ENCODE data around the gene APBA1. TPM values are rescaled to one million over a fixed set of nuclear protein-coding genes. Genes with fewer than 3 reads are reported as not detected.

The APBA1 gene
- total RNA-seq, 1 donor = 1.8 TPM

DNA sequence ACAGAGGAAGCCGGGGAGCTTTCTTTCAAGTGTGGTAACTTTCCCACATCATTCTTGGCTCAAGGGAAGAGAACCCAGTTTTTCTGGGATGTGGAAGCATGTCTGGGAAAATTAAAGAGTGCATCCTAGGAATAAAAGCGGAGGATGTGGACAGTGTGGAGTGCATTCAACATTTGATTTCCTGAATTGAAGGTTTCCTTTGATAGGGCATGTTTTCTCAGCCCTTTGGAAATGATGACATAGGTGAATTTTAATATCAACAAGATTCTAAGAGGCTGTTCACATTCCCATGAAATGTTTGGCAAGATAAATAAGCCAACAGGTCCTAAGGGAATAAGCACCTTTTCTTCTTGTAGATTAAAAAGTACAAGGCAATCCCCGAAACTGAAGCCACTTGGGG, 283.6 kb downstream of the APBA1 start:
- Histone ChIP-seq H3K4me2 (ENCODE audit: insufficient read depth, low read length) (no peak overlapping the region), H3K79me2 (ENCODE audit: insufficient read depth, low read length) (no peaks in the 10 kb centered on the region), H3K36me3 (ENCODE audit: insufficient read depth, low read length) (no peaks in the 10 kb centered on the region), H4K20me1 (ENCODE audit: insufficient read depth, low read length) (no peaks in the 10 kb centered on the region), H3K9me3 (ENCODE audit: low read depth, low read length) (no peaks in the 10 kb centered on the region), H3K27ac (ENCODE audit: low read depth, low read length) (no peak overlapping the region), H3K27me3 (ENCODE audit: insufficient read depth, low read length) (peaks cover 21% of the 10 kb centered on the region), H3K4me3 (ENCODE audit: insufficient read depth, low read length) (no peak overlapping the region), H2AFZ (ENCODE audit: low read length) (no peak overlapping the region), H3K4me1 (ENCODE audit: insufficient read depth, low read length) (no peaks in the 10 kb centered on the region)
- TF ChIP-seq, protein P1, sequence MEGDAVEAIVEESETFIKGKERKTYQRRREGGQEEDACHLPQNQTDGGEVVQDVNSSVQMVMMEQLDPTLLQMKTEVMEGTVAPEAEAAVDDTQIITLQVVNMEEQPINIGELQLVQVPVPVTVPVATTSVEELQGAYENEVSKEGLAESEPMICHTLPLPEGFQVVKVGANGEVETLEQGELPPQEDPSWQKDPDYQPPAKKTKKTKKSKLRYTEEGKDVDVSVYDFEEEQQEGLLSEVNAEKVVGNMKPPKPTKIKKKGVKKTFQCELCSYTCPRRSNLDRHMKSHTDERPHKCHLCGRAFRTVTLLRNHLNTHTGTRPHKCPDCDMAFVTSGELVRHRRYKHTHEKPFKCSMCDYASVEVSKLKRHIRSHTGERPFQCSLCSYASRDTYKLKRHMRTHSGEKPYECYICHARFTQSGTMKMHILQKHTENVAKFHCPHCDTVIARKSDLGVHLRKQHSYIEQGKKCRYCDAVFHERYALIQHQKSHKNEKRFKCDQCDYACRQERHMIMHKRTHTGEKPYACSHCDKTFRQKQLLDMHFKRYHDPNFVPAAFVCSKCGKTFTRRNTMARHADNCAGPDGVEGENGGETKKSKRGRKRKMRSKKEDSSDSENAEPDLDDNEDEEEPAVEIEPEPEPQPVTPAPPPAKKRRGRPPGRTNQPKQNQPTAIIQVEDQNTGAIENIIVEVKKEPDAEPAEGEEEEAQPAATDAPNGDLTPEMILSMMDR (IDR thresholded peaks at IDR 0.05; ENCODE audit: extremely low read depth, low read depth, low read length) = no peak
- DNase-seq (ENCODE audit: insufficient read length, low spot score, missing footprints) = peak; percentile 10

DNA sequence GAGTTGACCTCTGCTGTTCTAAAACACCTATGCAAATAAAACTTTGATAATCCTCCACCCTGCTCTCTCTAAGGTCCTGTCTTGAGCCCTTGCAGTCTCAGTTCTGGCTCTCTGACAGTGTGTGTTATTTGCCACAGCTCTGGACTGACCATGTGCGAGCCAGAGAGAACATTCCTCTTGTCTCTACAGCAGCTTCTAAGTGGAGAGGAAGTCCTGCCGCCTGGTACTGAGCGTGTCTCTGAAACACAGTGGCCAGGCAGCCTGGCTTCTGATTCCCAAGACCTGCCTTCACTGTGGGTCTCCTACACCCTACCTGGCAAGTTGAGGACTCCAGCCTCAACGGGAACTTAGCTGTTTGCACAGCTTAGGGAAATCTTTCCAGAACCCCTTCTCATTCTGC, 285.5 kb downstream of the APBA1 start:
- Histone ChIP-seq H3K4me1 (ENCODE audit: insufficient read depth, low read length) (no peaks in the 10 kb centered on the region), H3K4me3 (ENCODE audit: insufficient read depth, low read length) (no peak overlapping the region), H3K4me2 (ENCODE audit: insufficient read depth, low read length) (no peak overlapping the region), H4K20me1 (ENCODE audit: insufficient read depth, low read length) (no peaks in the 10 kb centered on the region), H3K27ac (ENCODE audit: low read depth, low read length) (no peak overlapping the region), H3K27me3 (ENCODE audit: insufficient read depth, low read length) (peaks cover 21% of the 10 kb centered on the region), H2AFZ (ENCODE audit: low read length) (no peak overlapping the region), H3K79me2 (ENCODE audit: insufficient read depth, low read length) (no peaks in the 10 kb centered on the region), H3K36me3 (ENCODE audit: insufficient read depth, low read length) (no peaks in the 10 kb centered on the region), H3K9me3 (ENCODE audit: low read depth, low read length) (no peaks in the 10 kb centered on the region)
- TF ChIP-seq, protein P1 (IDR thresholded peaks at IDR 0.05; ENCODE audit: extremely low read depth, low read depth, low read length) = no peak
- no peak for DNase-seq (ENCODE audit: insufficient read length, low spot score, missing footprints)

DNA sequence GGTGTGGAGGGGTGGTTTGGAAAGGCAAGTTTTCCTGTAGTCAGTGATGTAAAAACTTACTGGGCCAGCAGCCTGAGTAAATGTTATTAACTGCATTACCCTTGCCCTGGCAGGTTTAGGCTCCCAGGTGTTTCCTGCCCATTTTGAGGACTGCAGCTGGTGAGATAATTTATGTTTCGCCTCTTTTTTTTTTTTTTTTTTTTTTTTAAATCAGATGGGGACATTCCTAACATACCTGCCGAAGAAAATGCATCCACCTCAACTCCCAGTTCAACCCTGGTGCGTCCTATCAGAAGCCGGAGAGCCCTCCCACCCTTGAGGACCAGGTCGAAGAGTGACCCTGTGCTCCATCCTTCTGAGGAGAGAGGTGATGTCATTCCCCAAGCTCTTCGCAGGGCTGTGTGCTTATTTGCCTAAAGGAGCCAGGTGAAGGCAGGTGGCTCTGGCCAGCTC, 286.6 kb downstream of the APBA1 start:
- Histone ChIP-seq H2AFZ (ENCODE audit: low read length) (no peak overlapping the region), H3K79me2 (ENCODE audit: insufficient read depth, low read length) (no peaks in the 10 kb centered on the region), H3K27me3 (ENCODE audit: insufficient read depth, low read length) (peaks cover 21% of the 10 kb centered on the region), H3K4me1 (ENCODE audit: insufficient read depth, low read length) (peaks cover 5% of the 10 kb centered on the region), H3K36me3 (ENCODE audit: insufficient read depth, low read length) (no peaks in the 10 kb centered on the region), H3K4me3 (ENCODE audit: insufficient read depth, low read length) (no peak overlapping the region), H4K20me1 (ENCODE audit: insufficient read depth, low read length) (no peaks in the 10 kb centered on the region), H3K9me3 (ENCODE audit: low read depth, low read length) (no peaks in the 10 kb centered on the region), H3K4me2 (ENCODE audit: insufficient read depth, low read length) (no peak overlapping the region), H3K27ac (ENCODE audit: low read depth, low read length) (no peak overlapping the region)
- TF ChIP-seq, protein P1 (IDR thresholded peaks at IDR 0.05; ENCODE audit: extremely low read depth, low read depth, low read length) = no peak
- no peak for DNase-seq (ENCODE audit: insufficient read length, low spot score, missing footprints)

DNA sequence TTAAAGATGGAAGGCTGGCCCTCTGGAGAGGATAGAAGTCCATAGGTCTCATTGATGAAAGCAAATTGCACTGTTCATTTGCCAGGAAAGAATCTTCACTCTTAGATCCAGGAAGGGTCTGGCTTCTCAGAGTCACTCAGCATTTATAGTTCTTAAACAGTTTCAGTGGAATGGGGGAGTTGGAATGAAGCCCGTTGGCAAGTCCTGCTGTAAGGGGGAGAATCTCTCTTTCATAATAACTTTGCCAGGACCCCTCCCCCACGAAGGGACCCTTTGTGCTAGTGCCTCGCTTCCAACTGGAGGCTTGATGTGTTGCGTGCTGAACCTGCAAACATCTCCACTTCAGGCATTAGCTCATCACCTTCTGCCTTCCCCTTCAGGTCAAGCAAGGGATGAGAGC, 290.0 kb downstream of the APBA1 start:
- no peak overlapping the region for H3K4me3 ChIP-seq (ENCODE audit: insufficient read depth, low read length)
- peak; percentile 9 for DNase-seq (ENCODE audit: insufficient read length, low spot score, missing footprints)
- TF ChIP-seq, protein P1 (IDR thresholded peaks at IDR 0.05; ENCODE audit: extremely low read depth, low read depth, low read length) = no peak
- no peak overlapping the region for H2AFZ ChIP-seq (ENCODE audit: low read length)
- no peak overlapping the region for H3K27ac ChIP-seq (ENCODE audit: low read depth, low read length)
- no peak overlapping the region for H3K4me2 ChIP-seq (ENCODE audit: insufficient read depth, low read length)
- H3K27me3 ChIP-seq (ENCODE audit: insufficient read depth, low read length) = no peaks in the 10 kb centered on the region
- no peaks in the 10 kb centered on the region for H3K79me2 ChIP-seq (ENCODE audit: insufficient read depth, low read length)
- no peaks in the 10 kb centered on the region for H3K9me3 ChIP-seq (ENCODE audit: low read depth, low read length)
- H3K4me1 ChIP-seq (ENCODE audit: insufficient read depth, low read length) = peaks cover 27% of the 10 kb centered on the region
- no peaks in the 10 kb centered on the region for H4K20me1 ChIP-seq (ENCODE audit: insufficient read depth, low read length)
- no peaks in the 10 kb centered on the region for H3K36me3 ChIP-seq (ENCODE audit: insufficient read depth, low read length)
